Tibial artery (tissue), 4 donors: ENCODE measurements around the gene VPS26A.

ENCODE experiments used
- DNase-seq, 2 donors: peaks; one replicate each; pipeline ENCODE4 v3.0.0-alpha.2; 2019
- H3K27ac ChIP-seq, 2 donors: fragments of 200-600 bp; sonication (generic) in 1 of 2; 1 replicate in 1 of 2; 2 replicates in 1 of 2; pipeline ENCODE4 v1.5.1; 2018 to 2019; ENCODE audit warnings: mild to moderate bottlenecking in 1 of 2
- H3K27me3 ChIP-seq, 2 donors: fragments of 200-600 bp; sonication (generic) in 1 of 2; one replicate each; pipeline versions ENCODE4 v1.5.1 to v1.6.0; 2016 to 2019
- H3K36me3 ChIP-seq, 3 donors: fragments of 200-600 bp; sonication (generic) in 2 of 3; one replicate each; pipeline ENCODE4 v1.5.1; 2016 to 2019; ENCODE audit warnings: mild to moderate bottlenecking in 2 of 3
- H3K4me1 ChIP-seq, 4 donors: fragments of 200-600 bp; sonication (generic) in 2 of 4; 1 replicate in 3 of 4; 2 replicates in 1 of 4; pipeline ENCODE4 v1.5.1; 2016 to 2019
- H3K4me3 ChIP-seq, 2 donors: fragments of 200-600 bp; sonication (generic) in 1 of 2; 1 replicate in 1 of 2; 2 replicates in 1 of 2; pipeline ENCODE4 v1.5.1; 2018 to 2019; ENCODE audit warnings: mild to moderate bottlenecking in 2 of 2
- H3K9me3 ChIP-seq, 3 donors: fragments of 200-600 bp; sonication (generic) in 1 of 3; one replicate each; pipeline ENCODE4 v1.5.1; 2016 to 2019
- intact Hi-C: fragments of 100-400 bp; cut with DNase I; formaldehyde crosslinking; loops from one replicate; pipeline ENCODE4 v1.15.0; 2023; ENCODE audit warnings: low total_unique reads
- TF ChIP-seq, protein P1 (sequence below), 2 experiments: fragments of 200-600 bp in 1 of 2; fragments of 450-650 bp in 1 of 2; IDR thresholded peaks; one replicate each; pipeline ENCODE4 v1.5.1; 2017 to 2019; ENCODE audit warnings: antibody characterized with exemption in 2 of 2, mild to moderate bottlenecking in 1 of 2, moderate library complexity in 1 of 2

Gene VPS26A

GRCh38 chr10:69090685-69091084, 33.3 kb upstream of the VPS26A start:
- intact Hi-C loops = loop anchor here (5.0 to 10.0 kb wide), 2 partner anchors 83 to 106 kb away; partner anchors contain the start of gene KIFBP
- peaks cover 0 to 24% (median 0%) of the 10 kb centered on the region in 4 donors for H3K4me1 ChIP-seq
- no peaks in the 10 kb centered on the region for H3K36me3 ChIP-seq
- peak overlapping the region; percentile 33 to 39 for H3K4me3 ChIP-seq
- H3K9me3 ChIP-seq = no peaks in the 10 kb centered on the region
- no peak for DNase-seq
- no peaks in the 10 kb centered on the region for H3K27me3 ChIP-seq
- H3K27ac ChIP-seq = peak overlapping the region in 1 of 2 donors; percentile 62
- TF ChIP-seq, protein P1, sequence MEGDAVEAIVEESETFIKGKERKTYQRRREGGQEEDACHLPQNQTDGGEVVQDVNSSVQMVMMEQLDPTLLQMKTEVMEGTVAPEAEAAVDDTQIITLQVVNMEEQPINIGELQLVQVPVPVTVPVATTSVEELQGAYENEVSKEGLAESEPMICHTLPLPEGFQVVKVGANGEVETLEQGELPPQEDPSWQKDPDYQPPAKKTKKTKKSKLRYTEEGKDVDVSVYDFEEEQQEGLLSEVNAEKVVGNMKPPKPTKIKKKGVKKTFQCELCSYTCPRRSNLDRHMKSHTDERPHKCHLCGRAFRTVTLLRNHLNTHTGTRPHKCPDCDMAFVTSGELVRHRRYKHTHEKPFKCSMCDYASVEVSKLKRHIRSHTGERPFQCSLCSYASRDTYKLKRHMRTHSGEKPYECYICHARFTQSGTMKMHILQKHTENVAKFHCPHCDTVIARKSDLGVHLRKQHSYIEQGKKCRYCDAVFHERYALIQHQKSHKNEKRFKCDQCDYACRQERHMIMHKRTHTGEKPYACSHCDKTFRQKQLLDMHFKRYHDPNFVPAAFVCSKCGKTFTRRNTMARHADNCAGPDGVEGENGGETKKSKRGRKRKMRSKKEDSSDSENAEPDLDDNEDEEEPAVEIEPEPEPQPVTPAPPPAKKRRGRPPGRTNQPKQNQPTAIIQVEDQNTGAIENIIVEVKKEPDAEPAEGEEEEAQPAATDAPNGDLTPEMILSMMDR (IDR thresholded peaks at IDR 0.05) = no peak

GRCh38 chr10:69091143-69091651, 32.8 kb upstream of the VPS26A start:
- no peaks in the 10 kb centered on the region for H3K9me3 ChIP-seq
- H3K36me3 ChIP-seq = no peaks in the 10 kb centered on the region
- H3K4me1 ChIP-seq = peaks cover 0 to 24% (median 0%) of the 10 kb centered on the region in 4 donors
- H3K27me3 ChIP-seq = no peaks in the 10 kb centered on the region
- TF ChIP-seq, protein P1 (IDR thresholded peaks at IDR 0.05) = no peak
- peak overlapping the region; percentile 33 to 39 for H3K4me3 ChIP-seq
- intact Hi-C loops = loop anchor here (5.0 to 10.0 kb wide), 2 partner anchors 84 to 106 kb away; partner anchors contain the start of gene KIFBP
- H3K27ac ChIP-seq = peak overlapping the region in 1 of 2 donors; percentile 62
- no peak for DNase-seq

DNA sequence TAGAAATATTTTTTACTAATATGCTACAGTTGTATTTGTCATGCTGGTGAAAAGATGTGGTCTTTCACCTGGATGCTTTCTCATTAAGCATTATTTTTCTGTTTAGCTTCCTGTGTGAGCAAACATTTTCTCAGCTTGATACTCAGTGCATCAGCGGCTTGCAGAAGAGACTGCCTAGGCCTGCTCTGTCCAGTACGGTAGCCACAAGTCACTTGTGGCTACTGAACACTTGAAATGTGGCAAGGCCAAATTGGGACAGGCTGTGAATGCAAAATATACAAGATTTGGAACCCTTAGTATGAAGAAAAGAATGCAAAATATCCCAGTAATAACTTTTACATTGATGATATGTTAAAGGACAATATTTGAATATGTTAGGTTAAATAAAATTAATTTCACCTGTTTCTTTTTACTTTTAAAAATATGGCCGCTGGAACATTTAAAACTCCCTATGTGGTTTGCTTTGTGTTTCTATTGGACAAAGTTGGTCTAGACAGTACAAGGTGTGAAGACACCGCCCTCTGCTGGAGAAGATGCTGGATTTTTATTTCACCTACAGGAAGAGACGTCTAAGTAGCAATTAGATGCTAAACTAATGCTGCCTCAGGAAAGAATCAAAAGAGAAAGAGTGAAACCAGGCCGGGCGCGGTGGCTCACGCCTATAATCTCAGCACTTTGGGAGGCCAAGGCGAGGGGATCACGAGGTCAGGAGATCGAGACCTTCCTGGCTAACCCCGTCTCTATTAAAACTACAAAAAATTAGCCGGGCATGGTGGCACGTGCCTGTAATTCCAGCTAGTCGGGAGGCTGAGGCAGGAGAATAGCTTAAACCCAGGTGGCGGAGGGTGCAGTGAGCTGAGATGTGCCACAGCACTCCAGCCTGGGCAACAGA, 30.8 kb upstream of the VPS26A start:
- no peak overlapping the region for H3K4me3 ChIP-seq

DNA sequence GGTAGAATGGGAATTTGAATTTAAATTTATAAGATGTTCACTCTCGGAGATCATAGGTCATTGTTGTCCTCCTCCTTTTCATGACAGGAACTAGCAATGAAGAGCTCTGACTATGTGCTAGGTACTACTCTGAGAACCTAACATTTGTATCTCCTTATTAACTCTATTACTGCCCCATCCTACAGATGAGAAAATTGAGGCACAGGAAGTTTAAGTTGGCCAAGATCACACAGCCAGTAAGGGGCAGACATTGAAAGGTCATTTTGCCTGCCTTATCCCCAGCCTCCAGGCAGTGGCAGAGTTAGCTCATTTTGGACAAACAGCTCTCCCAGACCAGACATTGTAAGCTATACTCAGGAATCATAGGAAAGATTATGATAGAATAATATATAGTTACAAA, 30.0 kb upstream of the VPS26A start:
- no peaks in the 10 kb centered on the region for H3K9me3 ChIP-seq
- DNase-seq = no peak
- no peak overlapping the region for H3K27ac ChIP-seq
- H3K4me1 ChIP-seq = peaks cover 0 to 14% (median 0%) of the 10 kb centered on the region in 4 donors
- H3K4me3 ChIP-seq = no peak overlapping the region
- TF ChIP-seq, protein P1 (IDR thresholded peaks at IDR 0.05) = no peak
- no peaks in the 10 kb centered on the region for H3K27me3 ChIP-seq
- intact Hi-C loops = loop anchor here (5.0 to 10.0 kb wide), 2 partner anchors 87 to 109 kb away; partner anchors contain the start of gene KIFBP
- no peaks in the 10 kb centered on the region for H3K36me3 ChIP-seq

More for the DNA sequence above, 30.8 kb upstream of the VPS26A start:
- DNase-seq = peak; percentile 82 to 86
- TF ChIP-seq, protein P1 (IDR thresholded peaks at IDR 0.05) = peak; percentile 79 to 90
- H3K27me3 ChIP-seq = no peaks in the 10 kb centered on the region
- peak overlapping the region in 1 of 2 donors; percentile 43 for H3K27ac ChIP-seq
- H3K36me3 ChIP-seq = no peaks in the 10 kb centered on the region
- intact Hi-C loops = loop anchor here (5.0 to 10.0 kb wide), 2 partner anchors 86 to 108 kb away; partner anchors contain the start of gene KIFBP
- peaks cover 0 to 14% (median 0%) of the 10 kb centered on the region in 4 donors for H3K4me1 ChIP-seq
- no peaks in the 10 kb centered on the region for H3K9me3 ChIP-seq

DNA sequence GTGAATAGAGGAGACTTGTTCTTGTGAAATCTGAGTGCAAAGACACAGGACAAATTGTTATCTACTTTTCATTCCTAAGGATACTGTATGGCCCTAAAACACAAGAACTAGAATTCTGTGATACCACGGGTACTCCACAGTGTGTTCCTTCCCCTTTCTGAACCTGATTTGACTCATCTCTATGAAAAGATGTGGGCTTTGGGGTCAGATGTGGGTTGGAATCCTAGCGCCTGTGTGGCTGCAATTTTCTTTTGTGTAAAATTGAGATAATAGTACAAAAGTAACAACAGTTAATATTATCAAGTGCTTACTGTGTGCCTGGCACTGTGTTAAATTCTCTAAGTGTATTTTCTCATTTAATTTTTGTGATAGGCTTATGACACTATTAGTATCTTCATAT, 27.9 kb upstream of the VPS26A start:
- intact Hi-C loops = loop anchor here (5.0 to 10.0 kb wide), 2 partner anchors 111 to 139 kb away; partner anchors contain the start of genes DDX21 and KIFBP
- Histone ChIP-seq H3K4me3 (no peak overlapping the region), H3K27me3 (no peaks in the 10 kb centered on the region), H3K9me3 (no peaks in the 10 kb centered on the region), H3K36me3 (no peaks in the 10 kb centered on the region), H3K4me1 (peaks cover 0 to 8% (median 0%) of the 10 kb centered on the region in 4 donors), H3K27ac (no peak overlapping the region)
- TF ChIP-seq, protein P1 (IDR thresholded peaks at IDR 0.05) = no peak
- DNase-seq = no peak
